ENCODE data around the gene TBC1D14. TPM values are rescaled to one million over a fixed set of nuclear protein-coding genes. Genes with fewer than 3 reads are reported as not detected.

The TBC1D14 gene
- total and polyA plus RNA-seq, 2 of the 4 experiments (the other 2 are of a cell fraction): 31.7 to 40.7 TPM

GRCh38 chr4:7004331-7004730 is 94.7 kb downstream of the TBC1D14 start:
- no peaks in the 10 kb centered on the region for H3K27me3 ChIP-seq (ENCODE audit: control insufficient read depth, insufficient read depth, low read length)
- no peak overlapping the region for H2BK15ac ChIP-seq (ENCODE audit: low read depth, low read length)
- POLR2A ChIA-PET (ENCODE audit: unreplicated experiment): no interaction called here
- no peaks in the 10 kb centered on the region for H3K9me3 ChIP-seq (ENCODE audit: control insufficient read depth, insufficient read depth, low read length)
- H3K18ac ChIP-seq (ENCODE audit: low read depth, low read length): no peak overlapping the region
- H2BK5ac ChIP-seq (ENCODE audit: low read depth, low read length, poor library complexity, severe bottlenecking): no peak overlapping the region
- in situ Hi-C loops (cut with MboI; ENCODE audit: low sequenced_read_pairs): no loop called here
- dilution Hi-C loops (cut with HindIII; ENCODE audit: low sequenced_read_pairs, unreplicated experiment): no loop called here
- no peak overlapping the region for H4K5ac ChIP-seq (ENCODE audit: low read depth, low read length)
- H3K9ac ChIP-seq (ENCODE audit: low read depth, low read length): no peak overlapping the region
- H2BK20ac ChIP-seq (ENCODE audit: low read depth, low read length): no peak overlapping the region
- no peak for TF ChIP-seq BHLHE40 (IDR thresholded peaks at IDR 0.05; ENCODE audit: low read depth, low read length)
- no peak for TF ChIP-seq RCOR1 (IDR thresholded peaks at IDR 0.05; ENCODE audit: insufficient replicate concordance, low read length)
- TF ChIP-seq MXI1 (IDR thresholded peaks at IDR 0.05; ENCODE audit: borderline replicate concordance, low read depth, low read length): no peak
- TF ChIP-seq, protein P1, sequence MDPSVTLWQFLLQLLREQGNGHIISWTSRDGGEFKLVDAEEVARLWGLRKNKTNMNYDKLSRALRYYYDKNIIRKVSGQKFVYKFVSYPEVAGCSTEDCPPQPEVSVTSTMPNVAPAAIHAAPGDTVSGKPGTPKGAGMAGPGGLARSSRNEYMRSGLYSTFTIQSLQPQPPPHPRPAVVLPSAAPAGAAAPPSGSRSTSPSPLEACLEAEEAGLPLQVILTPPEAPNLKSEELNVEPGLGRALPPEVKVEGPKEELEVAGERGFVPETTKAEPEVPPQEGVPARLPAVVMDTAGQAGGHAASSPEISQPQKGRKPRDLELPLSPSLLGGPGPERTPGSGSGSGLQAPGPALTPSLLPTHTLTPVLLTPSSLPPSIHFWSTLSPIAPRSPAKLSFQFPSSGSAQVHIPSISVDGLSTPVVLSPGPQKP (IDR thresholded peaks at IDR 0.05; ENCODE audit: borderline replicate concordance, low read depth, low read length): no peak
- TF ChIP-seq CEBPB (IDR thresholded peaks at IDR 0.05; ENCODE audit: low read depth, low read length): no peak
- no peak for TF ChIP-seq RAD21 (IDR thresholded peaks at IDR 0.05; ENCODE audit: low read length)
- TF ChIP-seq FOS (IDR thresholded peaks at IDR 0.05; ENCODE audit: low read depth, low read length): no peak
- TF ChIP-seq USF2 (IDR thresholded peaks at IDR 0.05; ENCODE audit: low read depth, low read length): no peak
- no peak for TF ChIP-seq MAFK (IDR thresholded peaks at IDR 0.05; ENCODE audit: low read depth, low read length)
- no peak for TF ChIP-seq POLR2A (IDR thresholded peaks at IDR 0.05; ENCODE audit: low read depth, low read length)
- TF ChIP-seq CHD1 (IDR thresholded peaks at IDR 0.05; ENCODE audit: low read depth, low read length): no peak
- no peak for TF ChIP-seq MAZ (IDR thresholded peaks at IDR 0.05; ENCODE audit: borderline replicate concordance, low read depth, low read length)
- TF ChIP-seq, protein P2, sequence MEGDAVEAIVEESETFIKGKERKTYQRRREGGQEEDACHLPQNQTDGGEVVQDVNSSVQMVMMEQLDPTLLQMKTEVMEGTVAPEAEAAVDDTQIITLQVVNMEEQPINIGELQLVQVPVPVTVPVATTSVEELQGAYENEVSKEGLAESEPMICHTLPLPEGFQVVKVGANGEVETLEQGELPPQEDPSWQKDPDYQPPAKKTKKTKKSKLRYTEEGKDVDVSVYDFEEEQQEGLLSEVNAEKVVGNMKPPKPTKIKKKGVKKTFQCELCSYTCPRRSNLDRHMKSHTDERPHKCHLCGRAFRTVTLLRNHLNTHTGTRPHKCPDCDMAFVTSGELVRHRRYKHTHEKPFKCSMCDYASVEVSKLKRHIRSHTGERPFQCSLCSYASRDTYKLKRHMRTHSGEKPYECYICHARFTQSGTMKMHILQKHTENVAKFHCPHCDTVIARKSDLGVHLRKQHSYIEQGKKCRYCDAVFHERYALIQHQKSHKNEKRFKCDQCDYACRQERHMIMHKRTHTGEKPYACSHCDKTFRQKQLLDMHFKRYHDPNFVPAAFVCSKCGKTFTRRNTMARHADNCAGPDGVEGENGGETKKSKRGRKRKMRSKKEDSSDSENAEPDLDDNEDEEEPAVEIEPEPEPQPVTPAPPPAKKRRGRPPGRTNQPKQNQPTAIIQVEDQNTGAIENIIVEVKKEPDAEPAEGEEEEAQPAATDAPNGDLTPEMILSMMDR (conservative IDR thresholded peaks at IDR 0.05; ENCODE audit: low read depth, low read length): no peak
- no peak overlapping the region for H3K23ac ChIP-seq (ENCODE audit: low read depth, low read length)
- H3K36me3 ChIP-seq (ENCODE audit: control insufficient read depth, insufficient read depth, low read length): peaks cover 46% of the 10 kb centered on the region
- peaks cover 2% of the 10 kb centered on the region; the same call in 1 of the 2 replicates for H3K4me1 ChIP-seq (ENCODE audit: control insufficient read depth, insufficient read depth, low read length)
- H2AK9ac ChIP-seq (replicated peaks; ENCODE audit: low read depth, low read length, poor library complexity): no peak overlapping the region
- no TSS peak for BruUV-seq (replicated peaks)
- intact Hi-C loops (cut with micrococcal nuclease): no loop called here
- H2BK120ac ChIP-seq (ENCODE audit: low read depth, low read length): no peak overlapping the region
- H2AK5ac ChIP-seq (ENCODE audit: low read depth, low read length): no peak overlapping the region
- H3K9me1 ChIP-seq (ENCODE audit: insufficient read depth, low read length): no peaks in the 10 kb centered on the region; the same call in 1 of the 2 replicates
- H2AFZ ChIP-seq (replicated peaks; ENCODE audit: low read length, poor library complexity): no peak overlapping the region
- no peak overlapping the region for H4K91ac ChIP-seq (ENCODE audit: insufficient read depth, low read depth, low read length)
- H3K56ac ChIP-seq (ENCODE audit: extremely low read depth, insufficient read depth, low read length): no peak overlapping the region
- no peak overlapping the region for H3K4me2 ChIP-seq (ENCODE audit: low read depth, low read length)
- no peaks in the 10 kb centered on the region for H4K20me1 ChIP-seq (ENCODE audit: insufficient read depth, low read length)
- no peak overlapping the region for H4K8ac ChIP-seq (ENCODE audit: low read depth in 2 of 2, low read length in 2 of 2)
- H3K27ac ChIP-seq (ENCODE audit: insufficient read depth, low read length): no peak overlapping the region
- DNase-seq (no peak), ATAC-seq (ENCODE audit: low read depth) (no peak)
- CTCF ChIA-PET: no interaction called here
- H3K4me3 ChIP-seq (ENCODE audit: insufficient read depth, low read depth, low read length): no peak overlapping the region
- WGBS, 2 experiments (ENCODE audit: extremely low coverage in 2 of 2, insufficient read length in 1 of 2): no CpG with 5 or more reads among the region's 4 CpGs
- H3K4ac ChIP-seq (ENCODE audit: low read depth, low read length): no peak overlapping the region
- H3K14ac ChIP-seq (replicated peaks; ENCODE audit: low read depth, low read length): no peak overlapping the region
- peaks cover 10 to 29% of the 10 kb centered on the region in 2 experiments for H3K79me1 ChIP-seq (ENCODE audit: low read depth in 1 of 2, low read length in 2 of 2)
